Panc1 (cell line): Measurements from ENCODE around the gene RASEF. TPM values are rescaled to one million over a fixed set of nuclear protein-coding genes. Genes with fewer than 3 reads are reported as not detected.

ENCODE experiments used
- ATAC-seq: fragments of 200-7000 bp; cut with Tn5 transposase; 2 replicates; pipeline ENCODE4 v1.9.1; 2020; ENCODE audit warnings: mild to moderate bottlenecking, moderate library complexity
- BruUV-seq: library from RNA; stranded (reverse); fragments of 400-500 nt; replicated peaks from 2 replicates; lab custom pipeline; 2021; lab: Mats Ljungman, UMichigan
- CTCF ChIA-PET: fragments of 300-600 bp; sonication (Branson Sonifier 250); formaldehyde crosslinking; loops from one replicate; lab custom pipeline; 2022; ENCODE audit warnings: antibody characterized with exemption; lab: Charles Lee
- POLR2A ChIA-PET: fragments of 300-600 bp; sonication (Branson Sonifier 250); formaldehyde crosslinking; loops from one replicate; lab custom pipeline; 2022; ENCODE audit warnings: antibody characterized with exemption; lab: Charles Lee
- DNase-seq: peaks from one replicate; pipeline ENCODE4 v3.0.0-alpha.2; 2010; ENCODE audit warnings: low read depth, low spot score
- H3K27ac ChIP-seq: 2 replicates; pipeline ENCODE4 v1.5.1; 2011; ENCODE audit warnings: mild to moderate bottlenecking, low read length, inconsistent platforms
- H3K27me3 ChIP-seq: fragments of 200-500 bp; sonication (Bioruptor generic); 2 replicates; pipeline ENCODE4 v1.6.0; 2014; ENCODE audit warnings: low read length, inconsistent platforms; ENCODE audit not compliant: control insufficient read depth, insufficient read depth
- H3K36me3 ChIP-seq: fragments of 200-500 bp; sonication (Bioruptor generic); 2 replicates; pipeline ENCODE4 v1.5.1; 2014; ENCODE audit warnings: inconsistent platforms, mild to moderate bottlenecking, low read length, moderate library complexity; ENCODE audit not compliant: control insufficient read depth, insufficient read depth
- H3K4me1 ChIP-seq: 2 replicates; pipeline ENCODE4 v1.5.1; 2011; ENCODE audit warnings: inconsistent platforms, mild to moderate bottlenecking, low read length, moderate library complexity; ENCODE audit not compliant: control insufficient read depth, insufficient read depth
- H3K4me3 ChIP-seq, 2 experiments: 2 replicates each; pipeline ENCODE4 v1.5.1; 2011 to 2012; ENCODE audit warnings: low read depth in 2 of 2, low read length in 2 of 2, mild to moderate bottlenecking in 2 of 2, inconsistent platforms in 1 of 2, moderate library complexity in 1 of 2
- H3K9me3 ChIP-seq: fragments of 200-500 bp; sonication (Bioruptor generic); 2 replicates; pipeline ENCODE4 v1.5.1; 2014; ENCODE audit warnings: low read depth, mild to moderate bottlenecking, inconsistent platforms, low read length, moderate library complexity; ENCODE audit not compliant: control insufficient read depth, insufficient read depth
- POLR2AphosphoS5 ChIP-seq: IDR thresholded peaks from 2 replicates; pipeline ENCODE4 v1.6.1; 2012; ENCODE audit warnings: mild to moderate bottlenecking, low read depth, low read length, moderate library complexity
- SIN3A ChIP-seq: IDR thresholded peaks from 2 replicates; pipeline ENCODE4 v1.6.1; 2012; ENCODE audit warnings: low read depth, mild to moderate bottlenecking, low read length, moderate library complexity, borderline replicate concordance; ENCODE audit not compliant: insufficient read depth
- TCF7L2 ChIP-seq: IDR thresholded peaks from 2 replicates; pipeline ENCODE4 v1.6.1; 2011; ENCODE audit warnings: mild to moderate bottlenecking, low read depth, low read length, inconsistent platforms
- in situ Hi-C: cut with HindIII; loops from 2 replicates; pipeline ENCODE4 v1.10.0; 2016; ENCODE audit warnings: low sequenced_read_pairs, low pct_unique_long_range_greater_than_20kb
- intact Hi-C: fragments of 100-400 bp; cut with micrococcal nuclease; formaldehyde crosslinking; loops from one replicate; pipeline ENCODE4 v1.10.0; 2022; ENCODE audit not compliant: unreplicated experiment
- total RNA-seq: library from RNA; stranded (reverse); gene quantifications from one replicate; pipeline ENCODE4 v1.2.1, GENCODE V29; 2021; ENCODE audit not compliant: unreplicated experiment
- TF ChIP-seq, protein P1 (sequence below), 2 experiments: IDR thresholded peaks; 2 replicates each; pipeline ENCODE4 v1.6.1; 2011 to 2012; ENCODE audit warnings: low read depth in 2 of 2, control low read depth in 1 of 2, low read length in 1 of 2, mild to moderate bottlenecking in 1 of 2, moderate library complexity in 1 of 2; ENCODE audit not compliant: insufficient read depth in 1 of 2
- TF ChIP-seq, protein P2 (sequence below): fragments of 450-650 bp; IDR thresholded peaks from 2 replicates; pipeline ENCODE4 v1.5.1; 2017; ENCODE audit warnings: mild to moderate bottlenecking

Gene RASEF
- total RNA-seq, 1 experiment from 2014 or later, result 2.9 TPM

DNA sequence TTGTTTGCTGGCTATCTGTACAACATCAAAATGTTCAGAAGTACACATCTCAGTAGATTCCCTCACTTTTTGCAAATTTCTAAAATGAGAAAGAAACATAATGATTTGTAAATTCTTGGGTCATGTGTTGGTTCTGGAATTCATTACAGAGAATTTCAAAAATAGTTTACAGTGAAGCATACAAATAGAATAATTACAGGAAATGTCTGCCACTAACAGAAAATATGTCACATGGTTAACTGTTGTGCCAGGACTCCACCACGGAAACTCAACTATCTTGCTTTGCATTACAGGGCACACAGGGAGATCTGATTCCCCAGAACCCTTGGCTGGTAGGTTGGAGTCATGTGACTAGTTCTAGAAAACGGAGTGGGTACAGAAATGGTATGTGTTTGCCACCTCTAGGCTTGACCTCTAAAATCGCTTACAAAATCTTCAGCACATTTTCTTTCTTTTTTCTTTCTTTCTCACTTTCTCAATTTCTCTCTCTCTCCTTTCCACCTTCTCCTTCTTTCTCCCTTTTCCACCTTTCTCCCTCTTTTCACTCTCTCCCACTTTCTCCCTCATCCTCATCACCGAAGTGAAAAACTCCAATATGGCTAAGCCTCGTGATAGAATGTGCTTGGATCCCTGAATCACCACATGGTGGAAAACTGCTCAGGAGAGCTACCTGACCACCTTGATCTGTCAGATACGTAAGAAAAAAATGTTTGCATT is 32.4 kb downstream of the RASEF start:
- CTCF ChIA-PET, result no interaction called here
- no peak for DNase-seq
- no peak for ATAC-seq
- H3K4me1 ChIP-seq, result no peaks in the 10 kb centered on the region
- no peak overlapping the region for H3K4me3 ChIP-seq
- no peak overlapping the region for H3K27ac ChIP-seq
- BruUV-seq, result no TSS peak
- intact Hi-C loops (no loop called here), in situ Hi-C loops (no loop called here)
- H3K36me3 ChIP-seq, result no peaks in the 10 kb centered on the region
- POLR2A ChIA-PET, result no interaction called here
- TF ChIP-seq SIN3A (no peak), POLR2AphosphoS5 (no peak), TCF7L2 (no peak)
- H3K27me3 ChIP-seq, result no peaks in the 10 kb centered on the region
- H3K9me3 ChIP-seq, result no peaks in the 10 kb centered on the region

DNA sequence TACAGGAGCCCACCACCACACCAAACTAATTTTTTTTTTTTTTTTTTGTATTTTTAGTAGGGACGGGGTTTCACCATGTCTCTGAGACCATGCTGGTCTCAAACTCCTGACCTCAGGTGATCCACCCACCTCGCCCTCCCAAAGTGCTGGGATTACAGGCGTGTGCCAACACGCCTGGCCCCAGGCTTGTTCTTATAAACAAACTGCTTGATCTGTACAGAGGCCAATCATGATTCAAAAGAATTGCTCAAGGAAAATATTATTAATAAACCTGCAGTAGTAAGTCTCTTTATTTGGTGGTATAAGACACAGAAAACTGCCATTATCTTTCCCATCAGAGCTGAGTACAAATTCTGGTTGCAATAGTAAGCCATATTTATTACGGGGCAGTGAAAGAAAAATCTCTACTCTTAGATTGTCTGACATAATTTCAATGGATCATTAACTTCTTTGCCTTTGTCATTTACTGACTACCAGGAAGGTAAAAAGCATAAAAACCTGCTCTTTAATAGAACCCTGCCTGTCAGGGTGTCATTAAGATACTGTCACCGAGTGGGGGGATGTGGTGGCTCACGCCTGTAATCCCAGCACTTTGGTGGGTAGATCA is 33.3 kb downstream of the RASEF start:
- ChIA-PET CTCF (no interaction called here), POLR2A (no interaction called here)
- no peaks in the 10 kb centered on the region for H3K9me3 ChIP-seq
- no TSS peak for BruUV-seq
- H3K4me3 ChIP-seq, result no peak overlapping the region
- in situ Hi-C loops (no loop called here), intact Hi-C loops (no loop called here)
- no peaks in the 10 kb centered on the region for H3K4me1 ChIP-seq
- no peaks in the 10 kb centered on the region for H3K36me3 ChIP-seq
- TF ChIP-seq, protein P1, sequence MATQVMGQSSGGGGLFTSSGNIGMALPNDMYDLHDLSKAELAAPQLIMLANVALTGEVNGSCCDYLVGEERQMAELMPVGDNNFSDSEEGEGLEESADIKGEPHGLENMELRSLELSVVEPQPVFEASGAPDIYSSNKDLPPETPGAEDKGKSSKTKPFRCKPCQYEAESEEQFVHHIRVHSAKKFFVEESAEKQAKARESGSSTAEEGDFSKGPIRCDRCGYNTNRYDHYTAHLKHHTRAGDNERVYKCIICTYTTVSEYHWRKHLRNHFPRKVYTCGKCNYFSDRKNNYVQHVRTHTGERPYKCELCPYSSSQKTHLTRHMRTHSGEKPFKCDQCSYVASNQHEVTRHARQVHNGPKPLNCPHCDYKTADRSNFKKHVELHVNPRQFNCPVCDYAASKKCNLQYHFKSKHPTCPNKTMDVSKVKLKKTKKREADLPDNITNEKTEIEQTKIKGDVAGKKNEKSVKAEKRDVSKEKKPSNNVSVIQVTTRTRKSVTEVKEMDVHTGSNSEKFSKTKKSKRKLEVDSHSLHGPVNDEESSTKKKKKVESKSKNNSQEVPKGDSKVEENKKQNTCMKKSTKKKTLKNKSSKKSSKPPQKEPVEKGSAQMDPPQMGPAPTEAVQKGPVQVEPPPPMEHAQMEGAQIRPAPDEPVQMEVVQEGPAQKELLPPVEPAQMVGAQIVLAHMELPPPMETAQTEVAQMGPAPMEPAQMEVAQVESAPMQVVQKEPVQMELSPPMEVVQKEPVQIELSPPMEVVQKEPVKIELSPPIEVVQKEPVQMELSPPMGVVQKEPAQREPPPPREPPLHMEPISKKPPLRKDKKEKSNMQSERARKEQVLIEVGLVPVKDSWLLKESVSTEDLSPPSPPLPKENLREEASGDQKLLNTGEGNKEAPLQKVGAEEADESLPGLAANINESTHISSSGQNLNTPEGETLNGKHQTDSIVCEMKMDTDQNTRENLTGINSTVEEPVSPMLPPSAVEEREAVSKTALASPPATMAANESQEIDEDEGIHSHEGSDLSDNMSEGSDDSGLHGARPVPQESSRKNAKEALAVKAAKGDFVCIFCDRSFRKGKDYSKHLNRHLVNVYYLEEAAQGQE (IDR thresholded peaks at IDR 0.05; ENCODE audit: insufficient read depth in 1 of 2, low read depth in 2 of 2, low read length in 1 of 2), result no peak
- no peak overlapping the region for H3K27ac ChIP-seq
- no peaks in the 10 kb centered on the region for H3K27me3 ChIP-seq
- no peak for ATAC-seq
- DNase-seq, result no peak

DNA sequence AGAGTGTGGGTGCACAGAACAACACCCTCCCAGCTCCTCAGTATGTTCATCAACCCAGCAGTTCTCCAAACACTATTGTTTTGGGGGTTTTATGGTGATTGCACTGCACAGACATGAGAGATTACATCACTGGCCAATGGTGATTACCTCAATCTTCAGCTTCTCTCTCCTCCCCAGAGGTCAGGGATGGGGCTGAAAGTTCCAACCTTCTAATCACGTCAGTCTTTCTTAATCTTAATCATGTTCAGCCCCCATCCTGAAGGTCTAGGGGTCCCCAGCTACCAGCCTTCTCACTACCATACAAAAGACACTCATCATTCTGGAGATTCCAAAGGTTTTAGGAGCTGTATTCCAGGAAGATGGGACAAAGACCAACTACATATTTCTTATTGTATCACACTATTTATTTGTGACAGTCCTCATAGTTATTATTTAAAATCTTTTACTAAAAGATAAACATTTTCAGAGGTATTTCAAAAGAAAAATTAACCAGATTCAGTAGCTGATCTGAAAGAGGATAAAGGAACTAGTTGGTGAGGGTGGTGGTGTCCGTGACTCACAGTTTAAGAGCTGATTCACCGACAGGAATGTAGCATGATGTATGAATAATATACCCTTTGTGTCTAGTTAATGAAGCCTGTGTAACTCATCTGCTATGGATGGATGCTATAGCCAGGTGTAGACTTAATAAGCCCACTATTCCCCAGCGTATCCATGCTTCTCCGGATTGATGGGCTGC is 35.6 kb downstream of the RASEF start:
- Histone ChIP-seq H3K4me1 (no peaks in the 10 kb centered on the region), H3K36me3 (no peaks in the 10 kb centered on the region), H3K27ac (no peak overlapping the region), H3K4me3 (no peak overlapping the region), H3K27me3 (no peaks in the 10 kb centered on the region), H3K9me3 (no peaks in the 10 kb centered on the region)
- no TSS peak for BruUV-seq
- in situ Hi-C loops, result no loop called here
- POLR2A ChIA-PET, result interaction anchor here (0.6 kb wide), 1 partner anchor 396 kb away, joined by 6 read pairs; no protein-coding TSS in a partner anchor
- intact Hi-C loops, result no loop called here
- TF ChIP-seq, protein P2, sequence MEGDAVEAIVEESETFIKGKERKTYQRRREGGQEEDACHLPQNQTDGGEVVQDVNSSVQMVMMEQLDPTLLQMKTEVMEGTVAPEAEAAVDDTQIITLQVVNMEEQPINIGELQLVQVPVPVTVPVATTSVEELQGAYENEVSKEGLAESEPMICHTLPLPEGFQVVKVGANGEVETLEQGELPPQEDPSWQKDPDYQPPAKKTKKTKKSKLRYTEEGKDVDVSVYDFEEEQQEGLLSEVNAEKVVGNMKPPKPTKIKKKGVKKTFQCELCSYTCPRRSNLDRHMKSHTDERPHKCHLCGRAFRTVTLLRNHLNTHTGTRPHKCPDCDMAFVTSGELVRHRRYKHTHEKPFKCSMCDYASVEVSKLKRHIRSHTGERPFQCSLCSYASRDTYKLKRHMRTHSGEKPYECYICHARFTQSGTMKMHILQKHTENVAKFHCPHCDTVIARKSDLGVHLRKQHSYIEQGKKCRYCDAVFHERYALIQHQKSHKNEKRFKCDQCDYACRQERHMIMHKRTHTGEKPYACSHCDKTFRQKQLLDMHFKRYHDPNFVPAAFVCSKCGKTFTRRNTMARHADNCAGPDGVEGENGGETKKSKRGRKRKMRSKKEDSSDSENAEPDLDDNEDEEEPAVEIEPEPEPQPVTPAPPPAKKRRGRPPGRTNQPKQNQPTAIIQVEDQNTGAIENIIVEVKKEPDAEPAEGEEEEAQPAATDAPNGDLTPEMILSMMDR, result no peak
- TF ChIP-seq SIN3A, result no peak
- TF ChIP-seq, protein P1 (IDR thresholded peaks at IDR 0.05; ENCODE audit: insufficient read depth in 1 of 2, low read depth in 2 of 2, low read length in 1 of 2), result no peak
- TF ChIP-seq TCF7L2, result no peak
- TF ChIP-seq POLR2AphosphoS5, result no peak
- DNase-seq (peak; percentile 36), ATAC-seq (peak; percentile 93; the same call in 1 of the 2 replicates)
- CTCF ChIA-PET, result no interaction called here
